ENCODE results near the gene LRRK2.

GRCh38 chr12:40248585-40249297 is 23.9 kb downstream of the LRRK2 start:
- TF ChIP-seq CTCF (IDR thresholded peaks at IDR 0.05) (no peak), POLR2AphosphoS5 (IDR thresholded peaks at IDR 0.05) (no peak)

Measured in suprapubic skin (tissue), 3 donors.